H1 (cell line): ENCODE measurements around the gene RBM47. TPM values are rescaled to one million over a fixed set of nuclear protein-coding genes. Genes with fewer than 3 reads are reported as not detected.

Source experiments
- CTCF ChIA-PET: fragments of 300-600 bp; sonication (Branson Sonifier 250); formaldehyde crosslinking; loops from one replicate; lab custom pipeline; 2021; ENCODE audit not compliant: partially characterized antibody; lab: Charles Lee
- POLR2A ChIA-PET: fragments of 300-600 bp; sonication (Branson Sonifier 250); formaldehyde crosslinking; loops from one replicate; lab custom pipeline; 2021; ENCODE audit warnings: inconsistent platforms; ENCODE audit not compliant: partially characterized antibody; lab: Charles Lee
- DNase-seq, 2 experiments: peaks; one replicate each; pipeline versions ENCODE4 v3.0.0 to v3.0.0-alpha.2; 2010 to 2022; ENCODE audit warnings: low spot score in 2 of 2, low read depth in 1 of 2, mixed read lengths in 1 of 2
- FAIRE-seq: peaks from 2 replicates; lab custom pipeline; 2011; peaks lifted over from hg19 to GRCh38; lab: Jason Lieb, UNC
- H2AFZ ChIP-seq: 2 replicates; pipeline ENCODE4 v1.8.1; 2012; ENCODE audit warnings: low read length, inconsistent platforms
- H2AK5ac ChIP-seq: 2 replicates; pipeline ENCODE4 v1.6.1; 2013; ENCODE audit warnings: low read depth, low read length
- H2BK120ac ChIP-seq: replicated peaks from 2 replicates; pipeline ENCODE3; 2013; ENCODE audit warnings: low read depth, low read length, inconsistent platforms
- H2BK12ac ChIP-seq: 2 replicates; pipeline ENCODE4 v1.6.1; 2013; ENCODE audit warnings: low read depth, low read length
- H2BK15ac ChIP-seq: 2 replicates; pipeline ENCODE4 v1.6.1; 2013; ENCODE audit warnings: low read length
- H2BK20ac ChIP-seq: 2 replicates; pipeline ENCODE4 v1.6.1; 2013; ENCODE audit warnings: low read length
- H2BK5ac ChIP-seq: 2 replicates; pipeline ENCODE4 v1.6.1; 2013; ENCODE audit warnings: low read depth, low read length
- H3K14ac ChIP-seq: 2 replicates; pipeline ENCODE4 v1.6.1; 2013; ENCODE audit warnings: inconsistent platforms; ENCODE audit not compliant: insufficient read length
- H3K18ac ChIP-seq: 2 replicates; pipeline ENCODE4 v1.6.1; 2013; ENCODE audit warnings: low read length; ENCODE audit errors: extremely low read depth
- H3K23ac ChIP-seq: 2 replicates; pipeline ENCODE4 v1.6.1; 2013; ENCODE audit warnings: inconsistent platforms; ENCODE audit not compliant: insufficient read length
- H3K23me2 ChIP-seq: 2 replicates; pipeline ENCODE4 v1.6.1; 2013; ENCODE audit warnings: low read depth, low read length
- H3K27ac ChIP-seq: 2 replicates; pipeline ENCODE4 v1.6.1; 2011; ENCODE audit warnings: low read depth, low read length, inconsistent platforms
- H3K27me3 ChIP-seq, 4 experiments: replicated peaks in 1 of 4; 1 replicate in 1 of 4; 2 replicates in 3 of 4; pipeline versions ENCODE4 v1.6.1 to v1.8.1; 2011 to 2013; ENCODE audit warnings: low read length in 3 of 4, mild to moderate bottlenecking in 3 of 4, inconsistent platforms in 2 of 4, mixed read lengths in 2 of 4, moderate library complexity in 1 of 4; ENCODE audit not compliant: control insufficient read depth in 3 of 4, insufficient read depth in 3 of 4; ENCODE audit errors: extremely low read depth in 1 of 4
- H3K36me3 ChIP-seq, 4 experiments: 2 replicates each; pipeline versions ENCODE4 v1.6.1 to v1.8.1; 2011 to 2013; ENCODE audit warnings: mild to moderate bottlenecking in 4 of 4, low read length in 3 of 4, moderate library complexity in 2 of 4, control low read depth in 1 of 4, inconsistent platforms in 1 of 4; ENCODE audit not compliant: insufficient read depth in 4 of 4, control insufficient read depth in 2 of 4
- H3K4ac ChIP-seq: replicated peaks from 2 replicates; pipeline ENCODE3; 2013; ENCODE audit warnings: low read length, low read depth, mixed read lengths, inconsistent platforms; ENCODE audit not compliant: insufficient read length
- H3K4me1 ChIP-seq, 4 experiments: replicated peaks in 1 of 4; 1 replicate in 1 of 4; 2 replicates in 3 of 4; pipeline versions ENCODE4 v1.6.1 to v1.8.1; 2011 to 2013; ENCODE audit warnings: low read length in 3 of 4, inconsistent platforms in 2 of 4, mixed read lengths in 1 of 4; ENCODE audit not compliant: insufficient read depth in 4 of 4, control insufficient read depth in 3 of 4
- H3K4me2 ChIP-seq, 2 experiments: 2 replicates each; pipeline versions ENCODE4 v1.6.1 to v1.8.1; 2011 to 2013; ENCODE audit warnings: low read depth in 2 of 2, low read length in 2 of 2, control low read depth in 1 of 2, inconsistent platforms in 1 of 2, mild to moderate bottlenecking in 1 of 2; ENCODE audit not compliant: insufficient read depth in 1 of 2
- H3K4me3 ChIP-seq, 4 experiments: fragments of 200-600, 300-600 bp in 1 of 4; sonication (generic), shearing (Covaris generic), sonication (Bioruptor Twin) in 1 of 4; 2 replicates each; pipeline versions ENCODE4 v1.5.1 to v1.8.1; 2011 to 2016; ENCODE audit warnings: low read length in 4 of 4, low read depth in 3 of 4, control low read depth in 2 of 4, inconsistent platforms in 2 of 4, mild to moderate bottlenecking in 2 of 4, mixed read lengths in 1 of 4, moderate library complexity in 1 of 4; ENCODE audit not compliant: insufficient read depth in 2 of 4; ENCODE audit errors: extremely low read depth in 1 of 4
- H3K56ac ChIP-seq: replicated peaks from 2 replicates; pipeline ENCODE3; 2013; ENCODE audit warnings: low read depth, mild to moderate bottlenecking, mixed read lengths, low read length, inconsistent platforms; ENCODE audit not compliant: insufficient read length
- H3K79me1 ChIP-seq: 2 replicates; pipeline ENCODE4 v1.6.1; 2013; ENCODE audit warnings: low read depth, low read length, control low read depth
- H3K79me2 ChIP-seq, 2 experiments: 2 replicates each; pipeline versions ENCODE4 v1.6.1 to v1.8.1; 2012 to 2013; ENCODE audit warnings: low read length in 2 of 2, mild to moderate bottlenecking in 2 of 2, inconsistent platforms in 1 of 2; ENCODE audit not compliant: insufficient read depth in 2 of 2, control insufficient read depth in 1 of 2
- H3K9ac ChIP-seq, 4 experiments: replicated peaks in 1 of 4; 1 replicate in 1 of 4; 2 replicates in 3 of 4; pipeline versions ENCODE4 v1.6.1 to v1.8.1; 2011 to 2013; ENCODE audit warnings: low read depth in 3 of 4, low read length in 3 of 4, control low read depth in 2 of 4, mild to moderate bottlenecking in 2 of 4, moderate library complexity in 2 of 4, inconsistent platforms in 1 of 4; ENCODE audit errors: extremely low read depth in 1 of 4
- H3K9me3 ChIP-seq, 2 experiments: 2 replicates each; pipeline versions ENCODE4 v1.6.1 to v1.8.1; 2012 to 2013; ENCODE audit warnings: mild to moderate bottlenecking in 2 of 2, moderate library complexity in 2 of 2, control low read depth in 1 of 2, inconsistent platforms in 1 of 2, low read depth in 1 of 2, low read length in 1 of 2, mixed read lengths in 1 of 2; ENCODE audit not compliant: insufficient read depth in 2 of 2
- H4K20me1 ChIP-seq, 2 experiments: replicated peaks in 1 of 2; 2 replicates each; pipeline versions ENCODE3 to v1.8.1; 2011 to 2013; ENCODE audit warnings: inconsistent platforms in 2 of 2, low read length in 2 of 2, mild to moderate bottlenecking in 1 of 2; ENCODE audit not compliant: insufficient read depth in 2 of 2, control insufficient read depth in 1 of 2
- H4K5ac ChIP-seq: 2 replicates; pipeline ENCODE4 v1.6.1; 2013; ENCODE audit warnings: low read length, low read depth, mixed read lengths, inconsistent platforms; ENCODE audit not compliant: insufficient read length
- H4K8ac ChIP-seq: 2 replicates; pipeline ENCODE4 v1.8.0; 2013; ENCODE audit warnings: mild to moderate bottlenecking, moderate library complexity, low read length, inconsistent platforms; ENCODE audit not compliant: insufficient read depth; ENCODE audit errors: extremely low read depth
- H4K91ac ChIP-seq: replicated peaks from 2 replicates; pipeline ENCODE3; 2013; ENCODE audit warnings: low read length, mixed read lengths, inconsistent platforms; ENCODE audit not compliant: insufficient read length
- ASH2L ChIP-seq: fragments of 200-600, 300-600 bp; sonication (generic); IDR thresholded peaks from one replicate; pipeline ENCODE4 v1.7.1; 2017; ENCODE audit warnings: low read length
- BCL11A ChIP-seq, 2 experiments: IDR thresholded peaks; one replicate each; pipeline ENCODE4 v1.6.1; 2011; ENCODE audit warnings: low read depth in 2 of 2, low read length in 2 of 2, mild to moderate bottlenecking in 2 of 2
- CTBP2 ChIP-seq: IDR thresholded peaks from 2 replicates; pipeline ENCODE4 v1.7.0; 2011; ENCODE audit warnings: borderline replicate concordance, mild to moderate bottlenecking, moderate library complexity, mixed read lengths, low read length; ENCODE audit not compliant: insufficient read depth, insufficient read length
- GTF2F1 ChIP-seq: IDR thresholded peaks from 2 replicates; pipeline ENCODE4 v1.6.1; 2012; ENCODE audit warnings: low read depth, low read length, improper control_type of control experiment, borderline replicate concordance
- HDAC2 ChIP-seq, 2 experiments: fragments of 300-600 bp in 1 of 2; sonication (generic) in 1 of 2; IDR thresholded peaks; 2 replicates each; pipeline ENCODE4 v1.6.1; 2011 to 2012; ENCODE audit warnings: low read depth in 2 of 2, low read length in 2 of 2, mild to moderate bottlenecking in 2 of 2, moderate library complexity in 2 of 2, borderline replicate concordance in 1 of 2, inconsistent platforms in 1 of 2
- JUN ChIP-seq: IDR thresholded peaks from 2 replicates; pipeline ENCODE4 v1.6.1; 2011; ENCODE audit warnings: low read depth, mild to moderate bottlenecking, improper control_type of control experiment, low read length
- KDM1A ChIP-seq: fragments of 200-600, 300-600 bp; sonication (generic); IDR thresholded peaks from 2 replicates; pipeline ENCODE4 v1.7.1; 2016; ENCODE audit warnings: mild to moderate bottlenecking, low read length, borderline replicate concordance
- MAFK ChIP-seq: IDR thresholded peaks from 2 replicates; pipeline ENCODE4 v1.6.1; 2012; ENCODE audit warnings: low read depth, mild to moderate bottlenecking, improper control_type of control experiment, low read length
- MAX ChIP-seq: IDR thresholded peaks from 2 replicates; pipeline ENCODE4 v1.6.1; 2012; ENCODE audit warnings: inconsistent platforms
- POLR2A ChIP-seq, 2 experiments: IDR thresholded peaks; 1 replicate in 1 of 2; 2 replicates in 1 of 2; pipeline ENCODE4 v1.6.1; 2011; ENCODE audit warnings: low read depth in 2 of 2, low read length in 2 of 2, mild to moderate bottlenecking in 2 of 2; ENCODE audit errors: control extremely low read depth in 1 of 2
- POU5F1 ChIP-seq: IDR thresholded peaks from 2 replicates; pipeline ENCODE4 v1.6.1; 2011; ENCODE audit warnings: low read depth, mild to moderate bottlenecking, low read length, moderate library complexity
- RFX5 ChIP-seq: IDR thresholded peaks from 2 replicates; pipeline ENCODE4 v1.6.1; 2011; ENCODE audit warnings: low read depth, low read length, improper control_type of control experiment, borderline replicate concordance
- RXRA ChIP-seq: IDR thresholded peaks from 2 replicates; pipeline ENCODE4 v1.6.1; 2011; ENCODE audit warnings: low read depth, mild to moderate bottlenecking, low read length, moderate library complexity; ENCODE audit not compliant: insufficient read depth
- SP4 ChIP-seq: IDR thresholded peaks from 2 replicates; pipeline ENCODE4 v1.6.1; 2012; ENCODE audit warnings: low read length, inconsistent platforms
- YY1 ChIP-seq: IDR thresholded peaks from 2 replicates; pipeline ENCODE4 v1.6.1; 2011; ENCODE audit warnings: low read depth, mild to moderate bottlenecking, low read length
- WGBS, 2 experiments: shearing (Covaris generic) in 1 of 2; methylation state at CpG; one replicate each; pipeline versions ENCODE4 v1.1.6 to v1.1.7; 2013 to 2015; ENCODE audit warnings: low lambda C conversion rate in 2 of 2, mixed read lengths in 2 of 2, inconsistent platforms in 1 of 2, low coverage in 1 of 2, missing lambda C conversion rate in 1 of 2; ENCODE audit not compliant: insufficient replicate concordance in 2 of 2, insufficient coverage in 1 of 2, insufficient read length in 1 of 2; ENCODE audit errors: extremely low coverage in 1 of 2, missing lambda C conversion rate in 1 of 2; 5-methylcytosine and 5-hydroxymethylcytosine counted together
- polyA plus RNA-seq, 7 experiments: library from polyadenylated mRNA; depleted of rRNA in 3 of 7; stranded (reverse) in 5 of 7; unstranded in 2 of 7; fragments of >200 nt in 5 of 7; fragments of 200-250 nt in 2 of 7; gene quantifications; 1 replicate in 5 of 7; 2 replicates in 1 of 7; 4 replicates in 1 of 7; pipeline versions ENCODE4 v1.2.1 to v1.2.3, GENCODE V29; 2011 to 2013; ENCODE audit warnings: missing spikeins in 2 of 7, mixed read lengths in 2 of 7
- total RNA-seq: library from RNA; stranded (reverse); fragmentation: NEBNext Ultra II Directional; extraction: Animal tissue kit (Norgen Biotek cat#: 25700); gene quantifications from 2 replicates; pipeline ENCODE4 v1.2.1, GENCODE V29; 2021

The RBM47 gene
- total and polyA plus RNA-seq, 2 of the 8 experiments (the other 6 are each of a cell fraction or from before 2014, with no cell fraction given) = 42.8 to 78.9 TPM

- ChIA-PET POLR2A (no interaction called here), CTCF (interaction anchor here (0.6 to 1.3 kb wide), 2 partner anchors 11 to 240 kb away, joined by 3 read pairs; no protein-coding TSS in a partner anchor)
- Histone ChIP-seq H2BK120ac (no peak overlapping the region), H3K4ac (no peak overlapping the region), H3K27me3 (no peaks in the 10 kb centered on the region), H3K14ac (no peak overlapping the region), H4K5ac (no peak overlapping the region), H3K79me1 (no peaks in the 10 kb centered on the region), H2AK5ac (no peak overlapping the region), H4K8ac (no peak overlapping the region), H3K23ac (no peak overlapping the region), H2BK20ac (no peak overlapping the region), H3K9me3 (no peaks in the 10 kb centered on the region), H3K4me2 (no peak overlapping the region), H2BK12ac (no peak overlapping the region), H2BK15ac (no peak overlapping the region), H3K79me2 (peaks cover 0 to 24% of the 10 kb centered on the region in 2 experiments; a peak in 2 of 4 replicates), H3K36me3 (no peaks in the 10 kb centered on the region), H3K27ac (no peak overlapping the region), H3K56ac (no peak overlapping the region), H2BK5ac (no peak overlapping the region), H3K9ac (no peak overlapping the region), H4K20me1 (no peaks in the 10 kb centered on the region), H2AFZ (no peak overlapping the region), H3K18ac (no peak overlapping the region), H3K4me1 (peaks cover 0 to 11% (median 3%) of the 10 kb centered on the region in 4 experiments; a peak in 3 of 7 replicates), H3K4me3 (no peak overlapping the region), H3K23me2 (no peaks in the 10 kb centered on the region), H4K91ac (no peak overlapping the region)
- DNase-seq (no peak), FAIRE-seq (no peak)
- 96% methylated on average over 2 of the region's 2 CpGs; no CpG with 5 or more reads in 1 of the 2 experiments for WGBS, 2 experiments
- no peak for TF ChIP-seq POLR2A (IDR thresholded peaks at IDR 0.05; ENCODE audit: control extremely low read depth in 1 of 2, low read depth in 2 of 2, low read length in 2 of 2)
- no peak for TF ChIP-seq RXRA
- no peak for TF ChIP-seq ASH2L
- TF ChIP-seq SP4 = no peak
- no peak for TF ChIP-seq RFX5
- TF ChIP-seq MAFK = no peak
- no peak for TF ChIP-seq CTBP2
- no peak for TF ChIP-seq BCL11A (IDR thresholded peaks at IDR 0.05; ENCODE audit: low read depth in 2 of 2, low read length in 2 of 2)
- no peak for TF ChIP-seq YY1
- no peak for TF ChIP-seq GTF2F1
- no peak for TF ChIP-seq POU5F1
- no peak for TF ChIP-seq JUN
- TF ChIP-seq HDAC2 (IDR thresholded peaks at IDR 0.05; ENCODE audit: borderline replicate concordance in 1 of 2, low read depth in 2 of 2, low read length in 2 of 2) = no peak
- TF ChIP-seq KDM1A = no peak
- no peak for TF ChIP-seq MAX
These were observed 150.3 kb downstream of the RBM47 start for GRCh38 chr4:40479378-40479777.
